Measurements from ENCODE around the gene PAH. TPM values are rescaled to one million over a fixed set of nuclear protein-coding genes. Genes with fewer than 3 reads are reported as not detected.
A peak's percentile ranks its signal among the peaks of the same experiment; 100 is the strongest.

PAH gene
- 8.9 and 9.0 TPM in 2 replicates for total RNA-seq (2021; fragmentation: NEBNext Ultra II Directional; extraction: Animal tissue kit (Norgen Biotek cat#: 25700))
- polyA plus RNA-seq (2011; rRNA removed) = 3.9 and 4.9 TPM in 2 replicates
- 4.5 TPM for polyA plus RNA-seq (2011; cell fraction: cytosol; rRNA removed)
- 9.6 TPM for polyA plus RNA-seq (2011; cell fraction: nucleus; rRNA removed)
- 4.7 to 5.9 TPM (median 5.4 TPM) in 4 replicates for polyA plus RNA-seq (2012, experiment 1 of 2)
- 0.54 TPM for polyA plus RNA-seq (2012, experiment 2 of 2)
- 4.7 TPM for polyA plus RNA-seq (2013, experiment 1 of 2)
- 3.1 TPM for polyA plus RNA-seq (2013, experiment 2 of 2)
- 4.6 and 6.9 TPM in 2 replicates for polyA minus RNA-seq (2011; rRNA and poly(A)+ RNA removed)
- polyA minus RNA-seq (2011; cell fraction: cytosol; rRNA and poly(A)+ RNA removed) = 2.0 TPM
- 7.3 TPM for polyA minus RNA-seq (2011; cell fraction: nucleus; rRNA and poly(A)+ RNA removed)
- long read RNA-seq, experiment 1, partial matches to known transcripts = 0 of 1 reads
- long read RNA-seq, experiment 1, other reads (novel, unspliced or antisense) = 1 of 1 reads
- long read RNA-seq, experiment 2, full-length matches to known transcripts = 1 of 1 reads
- long read RNA-seq, experiment 2, partial matches to known transcripts = 0 of 1 reads
- long read RNA-seq, experiment 2, other reads (novel, unspliced or antisense) = 0 of 1 reads

DNA sequence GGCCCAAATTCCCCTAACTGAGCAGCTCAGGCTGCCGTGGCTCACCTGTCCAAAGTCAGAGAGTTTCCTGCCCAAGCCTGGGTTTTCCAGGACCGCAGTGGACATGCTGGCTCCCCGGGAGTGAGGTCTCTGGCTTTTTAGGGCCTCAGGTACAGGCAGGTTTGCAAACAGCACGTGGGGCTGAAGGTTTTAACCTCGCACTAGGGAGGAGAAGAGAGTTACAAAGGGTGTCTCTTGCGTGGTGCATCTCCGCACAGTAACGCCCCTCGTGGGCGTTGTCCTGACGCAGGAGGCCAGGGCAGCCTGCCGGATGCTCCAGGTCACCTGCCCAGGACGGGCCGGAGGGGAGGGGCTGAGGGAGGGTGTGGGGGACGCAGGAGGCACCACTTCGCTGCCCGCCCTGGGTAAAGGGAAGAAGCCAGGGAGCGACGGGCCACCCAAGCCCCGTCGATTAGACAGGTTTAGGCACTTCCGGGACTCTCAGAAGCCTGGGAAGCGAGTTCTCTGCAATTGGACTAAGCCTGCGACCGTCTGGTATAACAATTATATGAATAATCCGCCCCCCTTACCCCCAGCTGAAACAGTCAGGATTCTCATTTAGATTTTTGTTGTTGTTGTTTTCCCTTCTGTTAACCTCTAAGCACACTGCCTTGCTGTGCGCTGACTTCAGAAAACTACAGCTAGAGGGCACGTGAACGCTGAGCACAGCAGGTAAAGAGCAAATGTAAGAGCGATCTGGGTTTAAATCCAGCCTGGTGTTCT lies at the start of gene PAH:
TSS of gene PAH (minus strand) at position 219 of the 762 bp plus-strand sequence. CDS start at position 105, 114 bp downstream.
- no peak within 1 kb of the TSS for H3K14ac ChIP-seq (ENCODE audit: insufficient read length)
- no peaks in the 10 kb centered on the region for H3K9me3 ChIP-seq (ENCODE audit: insufficient read depth in 2 of 2, low read depth in 1 of 2, low read length in 1 of 2)
- H2BK12ac ChIP-seq (ENCODE audit: low read depth, low read length) = peak within 1 kb of the TSS; percentile 53; the same call in 1 of the 2 replicates
- FAIRE-seq (peak; percentile 81), DNase-seq (ENCODE audit: low read depth in 1 of 2, low spot score in 2 of 2) (peak; percentile 51 to 79)
- no peak within 1 kb of the TSS for H3K4ac ChIP-seq (replicated peaks; ENCODE audit: insufficient read length, low read depth, low read length)
- no peak within 1 kb of the TSS for H2BK20ac ChIP-seq (ENCODE audit: low read length)
- H3K23me2 ChIP-seq (ENCODE audit: low read depth, low read length) = no peaks in the 10 kb centered on the region
- H3K9ac ChIP-seq (replicated peaks in 1 of 4; ENCODE audit: extremely low read depth in 1 of 4, low read depth in 3 of 4, low read length in 3 of 4) = no peak within 1 kb of the TSS; a peak in 1 of 7 replicates
- H3K4me1 ChIP-seq (replicated peaks in 1 of 4; ENCODE audit: control insufficient read depth in 3 of 4, insufficient read depth in 4 of 4, low read length in 3 of 4) = peaks cover 2 to 10% (median 5%) of the 10 kb centered on the region in 4 experiments; a peak in 4 of 7 replicates
- no peaks in the 10 kb centered on the region for H3K27me3 ChIP-seq (replicated peaks in 1 of 4; ENCODE audit: control insufficient read depth in 3 of 4, extremely low read depth in 1 of 4, insufficient read depth in 3 of 4, low read length in 3 of 4)
- CTCF ChIA-PET (ENCODE audit: partially characterized antibody) = interaction anchor here (0.6 to 1.4 kb wide), 10 partner anchors 9 to 631 kb away, joined by 3 to 4 read pairs (median 4); no protein-coding TSS in a partner anchor
- 16% methylated on average over 23 of the region's 30 CpGs; no CpG with 5 or more reads in 1 of the 2 experiments for WGBS, 2 experiments (ENCODE audit: extremely low coverage in 1 of 2, insufficient coverage in 1 of 2, insufficient read length in 1 of 2, insufficient replicate concordance in 2 of 2, low coverage in 1 of 2, low lambda C conversion rate in 2 of 2, missing lambda C conversion rate in 1 of 2)
- peak within 1 kb of the TSS; percentile 12 to 52 (median 24); a peak in 6 of 8 replicates for H3K4me3 ChIP-seq (ENCODE audit: extremely low read depth in 1 of 4, insufficient read depth in 2 of 4, low read depth in 3 of 4, low read length in 4 of 4)
- peak within 1 kb of the TSS; percentile 2; the same call in 1 of the 2 replicates for H3K27ac ChIP-seq (ENCODE audit: low read depth, low read length)
- no peak within 1 kb of the TSS for H3K23ac ChIP-seq (ENCODE audit: insufficient read length)
- H2BK120ac ChIP-seq (replicated peaks; ENCODE audit: low read depth, low read length) = no peak within 1 kb of the TSS
- H2AK5ac ChIP-seq (ENCODE audit: low read depth, low read length) = no peak within 1 kb of the TSS
- H3K18ac ChIP-seq (ENCODE audit: extremely low read depth, low read length) = peak within 1 kb of the TSS; percentile 76
- no peaks in the 10 kb centered on the region for H3K79me1 ChIP-seq (ENCODE audit: low read depth, low read length)
- H2BK15ac ChIP-seq (ENCODE audit: low read length) = no peak within 1 kb of the TSS
- no peak within 1 kb of the TSS for H3K56ac ChIP-seq (replicated peaks; ENCODE audit: insufficient read length, low read depth, low read length)
- POLR2A ChIA-PET (ENCODE audit: partially characterized antibody) = interaction anchor here (0.7 to 1.7 kb wide), 3 partner anchors 15 to 65 kb away, joined by 3 to 7 read pairs (median 3); no protein-coding TSS in a partner anchor
- no peaks in the 10 kb centered on the region for H3K36me3 ChIP-seq (ENCODE audit: control insufficient read depth in 2 of 4, insufficient read depth in 4 of 4, low read length in 3 of 4)
- H3K79me2 ChIP-seq (ENCODE audit: control insufficient read depth in 1 of 2, insufficient read depth in 2 of 2, low read length in 2 of 2) = no peaks in the 10 kb centered on the region
- peak within 1 kb of the TSS; percentile 31 for H4K91ac ChIP-seq (replicated peaks; ENCODE audit: insufficient read length, low read length)
- H3K4me2 ChIP-seq (ENCODE audit: insufficient read depth in 1 of 2, low read depth in 2 of 2, low read length in 2 of 2) = peak within 1 kb of the TSS; percentile 60 to 63
- H2AFZ ChIP-seq (ENCODE audit: low read length) = peak within 1 kb of the TSS; percentile 72
- H4K8ac ChIP-seq (ENCODE audit: extremely low read depth, insufficient read depth, low read length) = peak within 1 kb of the TSS; percentile 26; the same call in 1 of the 2 replicates
- no peaks in the 10 kb centered on the region for H4K20me1 ChIP-seq (replicated peaks in 1 of 2; ENCODE audit: control insufficient read depth in 1 of 2, insufficient read depth in 2 of 2, low read length in 2 of 2)
- peak within 1 kb of the TSS; percentile 25 for H4K5ac ChIP-seq (ENCODE audit: insufficient read length, low read depth, low read length)
- peak within 1 kb of the TSS; percentile 47; the same call in 1 of the 2 replicates for H2BK5ac ChIP-seq (ENCODE audit: low read depth, low read length)
- TF ChIP-seq, protein P1, sequence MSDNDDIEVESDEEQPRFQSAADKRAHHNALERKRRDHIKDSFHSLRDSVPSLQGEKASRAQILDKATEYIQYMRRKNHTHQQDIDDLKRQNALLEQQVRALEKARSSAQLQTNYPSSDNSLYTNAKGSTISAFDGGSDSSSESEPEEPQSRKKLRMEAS (IDR thresholded peaks at IDR 0.05) = peak; percentile 83
- TF ChIP-seq CREB1 (IDR thresholded peaks at IDR 0.05) (no peak; the same call in 1 of the 2 replicates), ATF3 (IDR thresholded peaks at IDR 0.05; ENCODE audit: insufficient read depth, low read depth, low read length) (0 out of 2 replicates have a peak, but pooled peaks have one; percentile 25), CTBP2 (IDR thresholded peaks at IDR 0.05; ENCODE audit: borderline replicate concordance, insufficient read depth, insufficient read length, low read length) (no peak), CHD1 (IDR thresholded peaks at IDR 0.05; ENCODE audit: low read depth, low read length) (no peak), POLR2A (IDR thresholded peaks at IDR 0.05; ENCODE audit: control extremely low read depth in 1 of 2, low read depth in 2 of 2, low read length in 2 of 2) (peak in 1 of 2 experiments; percentile 63; a peak in 2 of 3 replicates), CEBPB (IDR thresholded peaks at IDR 0.05; ENCODE audit: low read depth, low read length) (no peak), GTF2F1 (IDR thresholded peaks at IDR 0.05; ENCODE audit: borderline replicate concordance, low read depth, low read length) (no peak)

Measured in H1 (cell line).